Activated CD8-positive, alpha-beta T cell treated with anti-CD3 and anti-CD28 coated beads, Interleukin-2, amount 10 ng/mL, durations not matched to agents 7 days and 5 days (primary cell): ENCODE data around the gene AHI1. TPM values are rescaled to one million over a fixed set of nuclear protein-coding genes. Genes with fewer than 3 reads are reported as not detected.

ENCODE experiments used
- ATAC-seq: fragments of 150-1000 bp; cut with Tn5 transposase; one replicate; pipeline ENCODE4 v1.10.0; 2021; ENCODE audit warnings: moderate library complexity
- CTCF ChIA-PET: fragments of 350-600 bp; sonication (Branson Sonifier 250); formaldehyde crosslinking; loops from one replicate; lab custom pipeline; 2021; ENCODE audit warnings: antibody characterized with exemption; lab: Charles Lee
- POLR2A ChIA-PET: fragments of 350-600 bp; sonication (Branson Sonifier 250); formaldehyde crosslinking; loops from one replicate; lab custom pipeline; 2021; ENCODE audit warnings: antibody characterized with exemption; lab: Charles Lee
- DNase-seq: peaks from one replicate; pipeline ENCODE4 v3.0.0-alpha.2; 2020
- H3K27ac Mint-ChIP-seq: one replicate; pipeline ENCODE4 v1.8.0; 2021; ENCODE audit warnings: mild to moderate bottlenecking, mixed read lengths
- H3K27me3 Mint-ChIP-seq: one replicate; pipeline ENCODE4 v1.8.0; 2021; ENCODE audit warnings: low read depth, mixed read lengths
- H3K36me3 Mint-ChIP-seq: one replicate; pipeline ENCODE4 v1.8.0; 2021; ENCODE audit warnings: low read depth, mixed read lengths
- H3K4me1 Mint-ChIP-seq: one replicate; pipeline ENCODE4 v1.8.0; 2021; ENCODE audit warnings: low read depth, mixed read lengths
- H3K4me3 Mint-ChIP-seq: one replicate; pipeline ENCODE4 v1.8.0; 2021; ENCODE audit warnings: mild to moderate bottlenecking, mixed read lengths
- H3K9me3 Mint-ChIP-seq: one replicate; pipeline ENCODE4 v1.8.0; 2022; ENCODE audit warnings: mixed read lengths; ENCODE audit not compliant: insufficient read depth
- total RNA-seq, 2 experiments: library from RNA; stranded (reverse); gene quantifications; one replicate each; pipeline ENCODE4 v1.2.3, GENCODE V29; 2021

AHI1 gene
- total RNA-seq, 2 experiments from 2014 or later, result 10.9 to 13.8 TPM

DNA sequence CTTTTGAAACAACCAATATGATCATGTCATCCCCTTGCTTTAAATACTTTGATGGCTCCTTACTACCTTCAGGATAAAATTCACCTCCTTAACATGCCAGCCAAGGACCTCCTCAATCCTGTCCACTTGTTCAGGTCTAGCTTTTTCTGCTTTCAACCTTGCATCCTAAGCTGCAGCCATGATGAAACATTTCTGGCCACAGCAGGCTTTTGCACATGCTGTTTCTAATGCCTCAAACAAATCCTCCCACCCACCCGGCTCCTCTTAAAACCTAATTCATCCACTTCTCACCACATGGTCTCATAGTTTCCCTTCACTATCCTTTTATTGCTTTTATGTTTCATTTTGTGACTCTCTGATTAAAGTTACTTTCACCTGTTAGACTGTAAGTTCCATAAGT is 191.9 kb downstream of the AHI1 start:
- Mint-ChIP-seq H3K4me3 (no peak overlapping the region), H3K27ac (no peak overlapping the region), H3K36me3 (peaks cover 7% of the 10 kb centered on the region), H3K27me3 (no peaks in the 10 kb centered on the region), H3K9me3 (no peaks in the 10 kb centered on the region), H3K4me1 (peaks cover 2% of the 10 kb centered on the region)
- CTCF ChIA-PET, result no interaction called here
- DNase-seq (no peak), ATAC-seq (no peak)
- POLR2A ChIA-PET, result no interaction called here

DNA sequence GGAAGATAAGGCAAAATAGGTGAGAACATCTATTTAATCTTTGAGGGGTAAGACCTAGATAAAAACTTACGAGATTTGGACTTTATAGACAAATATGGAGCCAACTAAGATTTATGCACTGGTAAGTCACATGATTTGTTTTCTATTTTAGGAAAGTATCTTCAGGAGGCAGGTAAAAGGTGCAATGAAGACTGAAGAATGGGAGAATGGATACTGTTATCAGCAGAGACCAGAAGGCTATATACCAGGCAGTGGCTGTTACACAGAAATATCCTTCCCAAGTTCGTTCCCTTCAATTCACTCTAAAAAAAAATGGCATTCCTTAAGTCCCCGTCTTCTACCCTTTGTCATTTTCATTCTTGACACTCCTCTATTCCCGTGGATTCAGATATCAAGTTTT is 192.7 kb downstream of the AHI1 start:
- H3K4me3 Mint-ChIP-seq, result no peak overlapping the region
- DNase-seq (no peak), ATAC-seq (no peak)
- peaks cover 2% of the 10 kb centered on the region for H3K4me1 Mint-ChIP-seq
- CTCF ChIA-PET, result no interaction called here
- no peaks in the 10 kb centered on the region for H3K9me3 Mint-ChIP-seq
- POLR2A ChIA-PET, result no interaction called here
- peaks cover 7% of the 10 kb centered on the region for H3K36me3 Mint-ChIP-seq
- H3K27me3 Mint-ChIP-seq, result no peaks in the 10 kb centered on the region
- H3K27ac Mint-ChIP-seq, result no peak overlapping the region

DNA sequence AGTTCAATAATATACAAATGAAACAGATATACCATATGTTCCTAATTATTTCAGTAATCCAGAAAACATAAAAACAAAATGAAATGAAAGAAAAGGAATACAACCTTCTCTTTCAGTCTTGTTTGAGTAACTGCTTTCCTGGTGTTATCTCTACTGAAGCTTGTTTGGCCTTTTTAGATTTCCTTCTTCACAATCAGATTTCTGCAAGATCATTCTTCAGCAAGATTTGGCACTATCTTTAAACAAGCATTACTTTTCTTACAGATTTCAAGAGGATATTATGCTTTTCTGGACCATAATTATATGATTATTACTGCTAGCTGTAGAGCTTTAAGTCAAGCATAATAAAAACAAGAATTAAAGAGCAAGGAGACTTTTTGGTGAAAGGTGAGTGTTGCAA is 196.2 kb downstream of the AHI1 start:
- no peaks in the 10 kb centered on the region for H3K9me3 Mint-ChIP-seq
- POLR2A ChIA-PET, result no interaction called here
- CTCF ChIA-PET, result no interaction called here
- no peak overlapping the region for H3K4me3 Mint-ChIP-seq
- H3K36me3 Mint-ChIP-seq, result peaks cover 7% of the 10 kb centered on the region
- peaks cover 5% of the 10 kb centered on the region for H3K4me1 Mint-ChIP-seq
- DNase-seq (no peak), ATAC-seq (no peak)
- no peak overlapping the region for H3K27ac Mint-ChIP-seq
- H3K27me3 Mint-ChIP-seq, result no peaks in the 10 kb centered on the region

DNA sequence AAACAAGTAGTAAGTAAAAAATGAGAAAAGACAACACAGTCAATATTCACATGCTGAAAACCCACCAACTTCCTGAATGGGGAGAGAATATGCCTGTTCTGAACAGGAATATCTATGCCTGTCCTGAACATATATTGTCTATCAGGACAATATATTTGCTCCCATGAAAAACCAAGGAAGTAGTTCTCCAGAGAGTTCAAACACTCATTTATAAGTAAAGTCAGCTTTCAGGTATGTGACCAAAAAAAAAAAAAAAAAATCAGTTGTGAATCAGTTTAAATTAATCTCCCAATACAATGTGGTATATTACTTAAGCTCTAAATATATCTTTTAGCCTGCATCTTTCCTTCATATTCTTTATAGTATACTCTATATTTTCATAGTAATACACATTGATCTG is 197.0 kb downstream of the AHI1 start:
- no peak for DNase-seq
- no peak for ATAC-seq
- Mint-ChIP-seq H3K36me3 (peaks cover 7% of the 10 kb centered on the region), H3K27me3 (no peaks in the 10 kb centered on the region), H3K27ac (no peak overlapping the region), H3K4me3 (no peak overlapping the region), H3K4me1 (peaks cover 5% of the 10 kb centered on the region), H3K9me3 (no peaks in the 10 kb centered on the region)
- POLR2A ChIA-PET, result no interaction called here
- CTCF ChIA-PET, result no interaction called here

DNA sequence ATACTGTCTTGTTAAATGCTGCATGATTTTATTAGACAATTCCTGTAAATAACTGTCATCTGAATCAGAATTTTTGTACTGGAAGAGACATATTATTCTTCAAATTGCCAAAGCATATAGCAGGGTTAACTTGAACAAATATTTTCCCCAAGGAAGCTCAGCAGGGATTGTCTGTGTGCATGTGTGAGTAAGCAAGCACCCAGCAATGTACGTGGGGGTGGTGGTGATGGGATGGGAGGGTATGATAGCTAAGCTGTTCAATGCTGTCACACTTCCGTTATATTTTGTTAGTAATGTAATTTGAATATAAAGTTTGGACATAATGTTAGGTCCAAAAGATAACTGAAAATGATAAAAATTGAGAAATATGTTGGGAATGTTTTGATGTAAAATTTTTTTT is 198.3 kb downstream of the AHI1 start:
- no peak overlapping the region for H3K27ac Mint-ChIP-seq
- DNase-seq (no peak), ATAC-seq (no peak)
- no peaks in the 10 kb centered on the region for H3K27me3 Mint-ChIP-seq
- POLR2A ChIA-PET, result no interaction called here
- H3K9me3 Mint-ChIP-seq, result no peaks in the 10 kb centered on the region
- peaks cover 8% of the 10 kb centered on the region for H3K36me3 Mint-ChIP-seq
- H3K4me3 Mint-ChIP-seq, result no peak overlapping the region
- H3K4me1 Mint-ChIP-seq, result peaks cover 5% of the 10 kb centered on the region
- CTCF ChIA-PET, result no interaction called here

DNA sequence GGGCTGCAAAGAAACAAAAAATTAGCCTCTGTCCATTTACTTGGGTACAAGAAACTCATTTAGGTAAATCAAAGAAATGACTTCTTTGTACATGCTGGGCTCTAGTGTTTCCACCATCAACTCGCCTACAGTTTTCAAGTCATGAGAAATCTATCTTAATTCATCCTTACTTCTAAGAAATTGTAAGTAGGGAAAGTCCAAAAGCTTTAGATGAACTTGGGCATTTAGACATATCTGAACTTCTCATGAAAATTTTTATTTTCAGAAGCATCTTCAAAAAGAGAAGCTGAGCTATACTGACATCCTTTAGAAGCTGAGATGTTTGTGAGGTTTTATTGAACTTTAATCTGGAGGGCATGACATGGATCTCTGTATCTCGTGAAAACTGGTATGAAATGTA is 199.1 kb downstream of the AHI1 start:
- ATAC-seq, result no peak
- no peaks in the 10 kb centered on the region for H3K27me3 Mint-ChIP-seq
- ChIA-PET CTCF (no interaction called here), POLR2A (no interaction called here)
- H3K36me3 Mint-ChIP-seq, result peaks cover 8% of the 10 kb centered on the region
- no peak overlapping the region for H3K4me3 Mint-ChIP-seq
- no peaks in the 10 kb centered on the region for H3K9me3 Mint-ChIP-seq
- no peak overlapping the region for H3K27ac Mint-ChIP-seq
- DNase-seq, result no peak
- H3K4me1 Mint-ChIP-seq, result peaks cover 5% of the 10 kb centered on the region

DNA sequence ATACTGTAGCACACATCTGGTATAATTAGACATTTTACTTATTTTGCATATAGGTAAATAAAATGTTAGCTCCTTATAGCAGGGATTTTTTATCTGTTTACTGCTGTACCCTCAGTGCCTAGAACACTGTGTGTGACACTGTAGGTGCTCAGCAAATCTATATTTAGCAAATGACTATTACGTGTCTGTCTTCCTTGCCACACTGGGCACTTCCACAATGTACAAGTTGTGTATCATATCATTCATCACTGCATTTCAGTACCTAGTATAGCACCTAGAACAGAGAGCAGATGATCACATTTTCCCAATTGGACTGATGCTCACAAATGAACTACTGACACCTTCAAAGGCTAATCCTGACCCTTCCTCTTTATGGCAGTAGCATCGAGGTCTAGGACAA is 200.8 kb downstream of the AHI1 start:
- ATAC-seq (no peak), DNase-seq (no peak)
- Mint-ChIP-seq H3K4me1 (peaks cover 5% of the 10 kb centered on the region), H3K27me3 (no peaks in the 10 kb centered on the region), H3K27ac (no peak overlapping the region), H3K4me3 (no peak overlapping the region), H3K9me3 (no peaks in the 10 kb centered on the region), H3K36me3 (peaks cover 7% of the 10 kb centered on the region)
- CTCF ChIA-PET, result no interaction called here
- POLR2A ChIA-PET, result no interaction called here

DNA sequence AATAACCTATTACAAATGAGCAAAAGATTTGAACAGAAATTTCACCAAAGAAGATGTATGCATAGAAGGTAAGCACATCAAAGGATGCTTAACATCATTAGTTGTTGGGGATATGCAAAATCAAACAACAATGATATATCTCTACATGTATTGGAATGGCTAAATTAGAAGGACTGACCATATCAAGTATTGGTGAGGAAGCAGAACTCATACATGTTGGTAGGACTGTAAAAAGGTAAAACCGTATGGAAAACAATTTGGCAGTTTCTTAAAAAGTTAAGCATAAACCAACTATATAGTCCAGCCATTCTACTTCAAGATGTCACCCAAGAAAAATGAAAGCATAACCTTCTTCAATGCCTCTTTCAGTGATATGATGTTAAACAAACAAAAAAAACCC is 202.5 kb downstream of the AHI1 start:
- CTCF ChIA-PET, result no interaction called here
- Mint-ChIP-seq H3K27ac (no peak overlapping the region), H3K4me1 (peaks cover 5% of the 10 kb centered on the region), H3K4me3 (no peak overlapping the region), H3K27me3 (no peaks in the 10 kb centered on the region), H3K9me3 (no peaks in the 10 kb centered on the region), H3K36me3 (peaks cover 3% of the 10 kb centered on the region)
- POLR2A ChIA-PET, result no interaction called here
- DNase-seq, result no peak
- no peak for ATAC-seq

DNA sequence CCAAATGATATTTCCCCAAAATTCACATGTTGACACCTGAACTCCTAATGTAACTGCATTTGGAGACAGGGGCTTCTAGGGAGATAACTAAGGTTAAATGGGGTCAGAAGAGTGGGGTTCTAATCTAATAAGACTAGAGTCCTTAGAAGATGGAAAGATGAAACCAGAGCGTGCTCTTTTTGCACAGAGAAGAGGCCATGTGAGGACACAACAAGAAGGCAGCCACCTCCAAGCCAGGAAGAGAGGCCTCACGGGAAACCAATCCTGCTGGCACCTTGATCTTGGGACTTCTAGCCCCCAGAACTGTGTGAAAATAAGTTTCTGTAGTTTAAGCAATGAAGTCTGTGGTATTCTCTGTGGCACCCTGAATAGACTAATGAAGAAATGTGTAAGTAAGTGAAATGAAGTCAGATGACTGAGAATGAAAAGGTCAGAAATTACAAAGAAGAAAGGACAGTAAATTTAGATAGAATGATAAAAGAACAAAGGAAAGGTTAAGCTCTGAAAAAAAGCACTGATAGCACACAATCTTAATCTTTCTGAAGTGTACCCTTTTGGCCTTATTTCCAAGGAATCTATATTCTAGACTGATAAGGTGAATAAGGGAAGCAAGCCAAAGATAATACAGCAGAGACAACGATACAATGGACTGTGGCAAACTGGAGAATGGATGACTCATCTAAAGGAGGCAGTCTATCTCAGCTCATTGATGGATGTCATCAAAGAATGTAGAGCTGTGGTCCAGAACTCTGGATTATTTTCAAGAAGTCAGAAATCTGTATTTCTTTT is 206.1 kb downstream of the AHI1 start:
- POLR2A ChIA-PET, result interaction anchor here (0.7 kb wide), 1 partner anchor 286 kb away, joined by 3 read pairs; no protein-coding TSS in a partner anchor
- DNase-seq, result no peak
- CTCF ChIA-PET, result no interaction called here
- H3K4me3 Mint-ChIP-seq, result no peak overlapping the region
- no peaks in the 10 kb centered on the region for H3K4me1 Mint-ChIP-seq
- H3K9me3 Mint-ChIP-seq, result no peaks in the 10 kb centered on the region
- H3K27ac Mint-ChIP-seq, result no peak overlapping the region
- H3K27me3 Mint-ChIP-seq, result no peaks in the 10 kb centered on the region
- no peak for ATAC-seq
- H3K36me3 Mint-ChIP-seq, result peaks cover 7% of the 10 kb centered on the region

DNA sequence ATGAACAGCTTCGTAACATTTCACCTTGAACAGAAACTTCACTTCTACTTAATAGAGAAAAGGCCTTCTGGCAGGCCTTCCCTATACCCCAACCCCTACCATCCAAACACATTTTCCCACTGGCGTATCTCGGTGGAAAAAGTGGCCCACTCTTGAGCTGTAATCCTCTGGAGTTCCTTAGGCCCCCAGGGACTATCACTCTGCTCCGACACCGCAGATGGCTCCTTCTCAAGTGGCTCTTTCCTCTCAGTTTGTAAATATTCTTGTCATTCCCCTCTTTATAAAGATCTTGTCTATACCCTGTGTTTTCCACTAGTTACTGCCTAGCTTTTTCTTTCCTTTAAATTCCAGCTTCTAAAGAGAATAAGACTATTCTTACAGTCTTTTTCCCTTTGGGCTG is 207.7 kb downstream of the AHI1 start:
- no peak overlapping the region for H3K4me3 Mint-ChIP-seq
- H3K27me3 Mint-ChIP-seq, result no peaks in the 10 kb centered on the region
- no peaks in the 10 kb centered on the region for H3K9me3 Mint-ChIP-seq
- H3K4me1 Mint-ChIP-seq, result no peaks in the 10 kb centered on the region
- ChIA-PET CTCF (interaction anchor here (1.0 kb wide), 1 partner anchor 32 kb away, joined by 3 read pairs; no protein-coding TSS in a partner anchor), POLR2A (no interaction called here)
- H3K36me3 Mint-ChIP-seq, result peaks cover 4% of the 10 kb centered on the region
- DNase-seq (no peak), ATAC-seq (no peak)
- H3K27ac Mint-ChIP-seq, result no peak overlapping the region

DNA sequence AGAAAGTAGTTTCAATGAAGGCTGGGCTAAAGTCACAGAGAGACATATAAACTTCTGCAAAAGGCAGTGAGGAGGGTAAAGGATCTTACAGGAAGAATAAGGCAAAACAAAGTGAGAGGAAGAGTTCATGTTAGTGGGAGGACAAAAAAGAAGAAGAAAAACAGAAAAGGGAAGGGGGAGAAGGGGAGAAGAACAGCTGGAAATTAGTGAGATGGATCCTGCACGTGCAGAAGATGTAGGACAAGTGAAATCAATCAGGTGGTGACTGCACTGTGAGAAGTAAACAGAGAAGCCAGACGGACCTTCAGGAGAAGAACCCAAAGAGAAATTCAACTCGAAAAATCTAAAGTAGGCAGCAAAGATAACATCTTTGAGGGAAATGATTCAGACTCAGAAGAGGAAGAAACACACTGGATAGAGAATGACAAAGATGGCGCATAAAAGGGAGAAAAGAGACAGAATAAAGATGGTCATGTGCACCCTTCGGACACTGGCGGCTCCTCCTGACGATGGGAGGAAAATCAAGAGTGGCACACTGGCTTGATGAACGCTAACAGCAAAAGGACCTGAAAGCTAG is 210.5 kb downstream of the AHI1 start:
- ATAC-seq, result no peak
- DNase-seq, result no peak
- ChIA-PET CTCF (no interaction called here), POLR2A (no interaction called here)
- Mint-ChIP-seq H3K9me3 (no peaks in the 10 kb centered on the region), H3K4me3 (no peak overlapping the region), H3K27ac (no peak overlapping the region), H3K27me3 (no peaks in the 10 kb centered on the region), H3K36me3 (peaks cover 4% of the 10 kb centered on the region), H3K4me1 (no peaks in the 10 kb centered on the region)

DNA sequence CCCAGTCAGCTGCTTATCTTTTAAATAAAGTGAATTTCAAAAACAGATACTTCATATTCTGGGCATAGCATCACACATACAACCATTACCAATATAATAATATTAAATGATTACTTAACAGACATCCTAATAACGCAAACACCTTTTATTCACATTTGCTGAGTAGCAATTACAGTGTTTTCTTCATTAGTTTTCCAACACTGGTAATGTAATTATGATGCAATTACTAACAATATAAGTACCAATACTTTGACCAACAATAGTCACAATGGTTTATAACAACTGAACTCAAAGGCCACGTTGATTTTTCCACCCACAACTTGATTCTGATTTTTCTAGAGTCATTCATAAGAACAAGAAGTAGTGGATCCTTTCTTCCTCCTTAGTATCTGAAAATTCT is 212.4 kb downstream of the AHI1 start:
- ChIA-PET CTCF (no interaction called here), POLR2A (no interaction called here)
- Mint-ChIP-seq H3K4me3 (no peak overlapping the region), H3K4me1 (no peaks in the 10 kb centered on the region), H3K36me3 (peaks cover 4% of the 10 kb centered on the region), H3K27me3 (no peaks in the 10 kb centered on the region), H3K27ac (no peak overlapping the region), H3K9me3 (no peaks in the 10 kb centered on the region)
- DNase-seq (no peak), ATAC-seq (no peak)
